Suprapubic skin (tissue), 4 donors: ENCODE data around the gene KCNJ16. TPM values are rescaled to one million over a fixed set of nuclear protein-coding genes. Genes with fewer than 3 reads are reported as not detected.

Experiments
- DNase-seq, 2 donors: peaks; one replicate each; pipeline ENCODE4 v3.0.0-alpha.2; 2019; ENCODE audit warnings: low spot score in 2 of 2
- H3K27ac ChIP-seq: fragments of 200-600 bp; sonication (generic); one replicate; pipeline ENCODE4 v1.5.1; 2019
- H3K27me3 ChIP-seq: fragments of 200-600 bp; sonication (generic); one replicate; pipeline ENCODE4 v1.5.1; 2019
- H3K36me3 ChIP-seq: fragments of 200-600 bp; sonication (generic); one replicate; pipeline ENCODE4 v1.5.1; 2019
- H3K4me1 ChIP-seq: fragments of 200-600 bp; sonication (generic); one replicate; pipeline ENCODE4 v1.5.1; 2019
- H3K4me3 ChIP-seq: fragments of 200-600 bp; sonication (generic); one replicate; pipeline ENCODE4 v1.5.1; 2019; ENCODE audit warnings: mild to moderate bottlenecking
- H3K9me3 ChIP-seq: fragments of 200-600 bp; sonication (generic); one replicate; pipeline ENCODE4 v1.5.1; 2019
- EP300 ChIP-seq: sonication (generic); formaldehyde crosslinking; IDR thresholded peaks from one replicate; pipeline ENCODE4 v1.6.1; 2017; ENCODE audit warnings: antibody characterized with exemption
- POLR2A ChIP-seq, 2 donors: fragments of 450-650 bp; IDR thresholded peaks; one replicate each; pipeline ENCODE4 v1.6.1; 2017; ENCODE audit warnings: antibody characterized with exemption in 2 of 2, mild to moderate bottlenecking in 2 of 2, moderate library complexity in 2 of 2
- POLR2AphosphoS5 ChIP-seq, 3 donors: sonication (generic); formaldehyde crosslinking; IDR thresholded peaks; one replicate each; pipeline ENCODE4 v1.6.1; 2017; ENCODE audit warnings: antibody characterized with exemption in 3 of 3
- WGBS: methylation state at CpG from one replicate; pipeline ENCODE4 v1.1.5; 2018; 5-methylcytosine and 5-hydroxymethylcytosine counted together
- total RNA-seq, 4 donors: library from RNA; depleted of rRNA; stranded (reverse); fragments of >200 nt; gene quantifications; one replicate each; pipeline ENCODE4 v1.1.0, GENCODE V29; 2016
- TF ChIP-seq, protein P1 (sequence below), 2 donors: fragments of 200-600 bp in 1 of 2; fragments of 450-650 bp in 1 of 2; sonication (generic) in 1 of 2; IDR thresholded peaks; one replicate each; pipeline ENCODE4 v1.5.1; 2016 to 2019; ENCODE audit warnings: antibody characterized with exemption in 2 of 2, mild to moderate bottlenecking in 1 of 2, moderate library complexity in 1 of 2

Gene KCNJ16
- total RNA-seq, 4 donors from 2014 or later = not detected

DNA sequence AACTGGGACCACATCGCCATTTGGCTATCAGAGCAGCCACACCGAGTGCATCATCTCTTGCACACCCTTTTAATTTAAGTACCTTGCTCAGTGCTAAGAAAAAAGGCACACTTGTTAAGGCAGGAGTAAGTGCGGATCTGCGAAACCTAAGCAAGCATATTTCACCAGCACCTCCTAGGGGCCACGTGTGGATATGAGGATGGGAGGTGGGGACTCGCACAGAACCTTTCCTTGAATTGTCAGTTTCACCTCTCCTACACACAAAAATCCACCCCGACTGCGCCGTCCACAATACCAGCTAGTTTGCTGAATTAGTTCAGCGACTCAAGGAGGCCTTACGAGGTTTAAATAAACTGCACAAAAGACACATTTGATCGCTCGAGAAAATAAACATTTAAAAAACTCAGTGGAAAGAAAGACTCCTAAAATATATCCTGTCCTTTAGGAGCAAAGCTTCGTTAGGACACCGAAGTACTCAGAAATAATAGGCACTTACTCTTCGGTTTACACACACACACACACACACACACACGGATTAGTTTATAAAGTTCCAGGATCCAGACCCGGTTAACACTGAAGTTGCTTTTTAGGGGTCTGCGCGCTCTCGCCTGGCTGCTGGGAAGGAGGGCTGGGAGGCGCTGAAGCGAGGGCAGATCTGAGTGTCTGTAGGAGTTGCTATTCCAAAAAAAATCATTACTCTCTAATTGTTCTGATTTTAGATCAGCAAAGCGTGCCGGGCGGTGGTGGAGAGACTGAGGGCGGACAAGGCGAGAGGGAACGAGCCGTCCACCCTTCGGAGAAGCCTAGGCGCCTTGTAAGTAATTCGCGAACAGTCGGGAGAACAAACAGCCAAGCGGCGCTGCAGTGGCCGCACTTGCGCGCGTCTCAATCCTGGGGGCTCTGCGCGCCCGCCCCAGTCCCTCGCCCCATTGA, 93.3 kb downstream of the KCNJ16 start:
- Histone ChIP-seq H3K27me3 (peaks cover 8% of the 10 kb centered on the region), H3K4me3 (peak overlapping the region; percentile 73), H3K4me1 (peaks cover 29% of the 10 kb centered on the region), H3K36me3 (no peaks in the 10 kb centered on the region), H3K9me3 (no peaks in the 10 kb centered on the region), H3K27ac (peak overlapping the region; percentile 88)
- TF ChIP-seq EP300 = no peak
- TF ChIP-seq, protein P1, sequence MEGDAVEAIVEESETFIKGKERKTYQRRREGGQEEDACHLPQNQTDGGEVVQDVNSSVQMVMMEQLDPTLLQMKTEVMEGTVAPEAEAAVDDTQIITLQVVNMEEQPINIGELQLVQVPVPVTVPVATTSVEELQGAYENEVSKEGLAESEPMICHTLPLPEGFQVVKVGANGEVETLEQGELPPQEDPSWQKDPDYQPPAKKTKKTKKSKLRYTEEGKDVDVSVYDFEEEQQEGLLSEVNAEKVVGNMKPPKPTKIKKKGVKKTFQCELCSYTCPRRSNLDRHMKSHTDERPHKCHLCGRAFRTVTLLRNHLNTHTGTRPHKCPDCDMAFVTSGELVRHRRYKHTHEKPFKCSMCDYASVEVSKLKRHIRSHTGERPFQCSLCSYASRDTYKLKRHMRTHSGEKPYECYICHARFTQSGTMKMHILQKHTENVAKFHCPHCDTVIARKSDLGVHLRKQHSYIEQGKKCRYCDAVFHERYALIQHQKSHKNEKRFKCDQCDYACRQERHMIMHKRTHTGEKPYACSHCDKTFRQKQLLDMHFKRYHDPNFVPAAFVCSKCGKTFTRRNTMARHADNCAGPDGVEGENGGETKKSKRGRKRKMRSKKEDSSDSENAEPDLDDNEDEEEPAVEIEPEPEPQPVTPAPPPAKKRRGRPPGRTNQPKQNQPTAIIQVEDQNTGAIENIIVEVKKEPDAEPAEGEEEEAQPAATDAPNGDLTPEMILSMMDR (IDR thresholded peaks at IDR 0.05) = peak in 1 of 2 donors; percentile 69
- 2% methylated on average over 32 of the region's 45 CpGs for WGBS
- DNase-seq = peak; percentile 71 to 79

DNA sequence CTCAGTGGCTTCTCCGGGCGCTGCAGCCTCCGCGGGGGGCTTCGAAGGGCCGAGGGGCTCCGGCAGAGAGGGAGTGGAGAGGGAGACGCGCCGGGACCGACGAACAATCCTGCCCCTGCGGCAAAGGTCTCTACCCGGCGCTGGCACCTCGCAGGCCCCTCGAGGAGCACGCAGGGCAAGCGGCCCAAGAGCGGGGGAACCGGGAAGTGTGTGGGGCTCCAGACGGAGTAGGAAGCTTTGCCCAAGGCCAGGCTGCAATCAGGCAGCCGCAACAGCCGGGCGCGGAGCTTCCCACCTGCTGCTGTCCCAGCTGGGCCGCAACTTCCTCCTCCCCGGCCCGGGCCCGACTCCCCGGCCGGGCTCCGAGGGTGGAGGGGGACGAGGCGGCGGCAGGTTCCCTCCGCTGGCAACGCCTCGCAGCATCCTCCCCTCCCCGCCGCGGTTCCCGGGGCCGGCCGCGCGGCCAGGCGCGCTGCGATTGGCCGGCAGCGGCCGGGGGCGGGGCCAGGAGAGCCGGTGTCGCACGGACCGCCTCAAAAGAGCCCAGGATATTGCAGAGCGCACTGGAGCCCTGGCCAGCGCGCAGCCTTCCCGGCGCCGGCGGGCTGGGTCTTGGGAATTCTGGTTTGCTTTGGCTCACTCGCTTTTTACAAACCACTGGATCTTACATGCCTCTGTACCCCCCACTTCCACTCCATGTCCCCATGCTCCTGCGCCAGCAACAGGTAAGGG, 94.1 kb downstream of the KCNJ16 start, which contains the start of gene KCNJ2:
TSS of gene KCNJ2 (plus strand) at position 556 of the 732 bp plus-strand sequence. CDS start 5,508 bp downstream, outside the sequence.
- 2% methylated on average over 9 of the region's 67 CpGs for WGBS
- peak; percentile 84 to 85 for DNase-seq
- H3K27ac ChIP-seq = peak within 1 kb of the TSS; percentile 88
- H3K4me1 ChIP-seq = peaks cover 36% of the 10 kb centered on the region
- H3K9me3 ChIP-seq = no peaks in the 10 kb centered on the region
- H3K36me3 ChIP-seq = no peaks in the 10 kb centered on the region
- peak within 1 kb of the TSS; percentile 73 for H3K4me3 ChIP-seq
- TF ChIP-seq EP300 (no peak), POLR2A (IDR thresholded peaks at IDR 0.05) (peak in 1 of 2 donors; percentile 61), POLR2AphosphoS5 (IDR thresholded peaks at IDR 0.05) (peak in 1 of 3 donors; percentile 18)
- H3K27me3 ChIP-seq = peaks cover 8% of the 10 kb centered on the region

DNA sequence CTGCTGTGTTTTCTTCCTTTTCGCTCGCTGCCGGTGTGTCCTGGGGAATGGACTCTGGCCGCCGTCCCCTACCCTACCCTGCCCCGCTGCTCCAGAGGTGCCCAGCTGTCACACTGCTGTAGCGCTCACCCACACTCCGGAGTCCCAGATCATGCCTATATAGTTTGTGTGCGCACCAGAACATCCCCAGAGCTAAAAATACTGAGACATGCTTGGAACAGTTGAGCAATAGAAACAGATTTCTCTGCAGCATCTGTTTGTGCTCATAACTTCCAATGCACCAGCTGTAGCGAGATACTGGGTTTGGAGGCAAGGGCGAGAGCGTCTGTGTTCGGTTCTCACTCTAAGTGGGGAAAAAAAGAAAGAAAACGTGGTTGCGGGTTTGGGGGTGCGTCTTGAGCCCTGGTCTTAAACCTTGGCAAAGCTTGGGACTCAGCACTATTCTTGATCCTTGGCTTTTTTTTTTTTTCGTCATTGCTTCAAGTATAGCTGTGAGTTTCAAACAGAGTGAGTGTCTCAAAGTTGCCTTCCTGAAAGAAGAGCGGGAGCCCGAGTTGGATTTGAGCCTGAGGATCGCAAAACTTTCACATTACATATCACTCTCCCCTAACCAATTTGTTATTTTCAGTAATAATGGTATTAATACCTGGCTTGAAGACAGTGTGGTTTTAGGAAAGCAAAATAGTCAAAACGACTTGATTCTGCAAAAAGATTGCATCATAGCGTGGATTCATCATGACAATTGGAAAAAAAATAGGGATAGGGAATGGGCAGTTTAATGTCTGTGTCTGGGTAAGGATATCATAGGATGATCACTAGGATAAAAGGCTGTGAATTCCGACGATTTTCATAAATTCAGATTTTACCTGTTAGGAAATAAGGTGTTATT, 94.9 kb downstream of the KCNJ16 start:
- H3K27ac ChIP-seq = peak overlapping the region; percentile 88
- H3K4me3 ChIP-seq = peak overlapping the region; percentile 73
- TF ChIP-seq EP300 (no peak), POLR2A (IDR thresholded peaks at IDR 0.05) (no peak), POLR2AphosphoS5 (IDR thresholded peaks at IDR 0.05) (no peak)
- TF ChIP-seq, protein P1 (IDR thresholded peaks at IDR 0.05) = no peak
- no peak for DNase-seq
- H3K9me3 ChIP-seq = no peaks in the 10 kb centered on the region
- H3K36me3 ChIP-seq = no peaks in the 10 kb centered on the region
- H3K27me3 ChIP-seq = peaks cover 8% of the 10 kb centered on the region
- H3K4me1 ChIP-seq = peaks cover 36% of the 10 kb centered on the region
- 7% methylated on average over 24 of the region's 24 CpGs for WGBS

DNA sequence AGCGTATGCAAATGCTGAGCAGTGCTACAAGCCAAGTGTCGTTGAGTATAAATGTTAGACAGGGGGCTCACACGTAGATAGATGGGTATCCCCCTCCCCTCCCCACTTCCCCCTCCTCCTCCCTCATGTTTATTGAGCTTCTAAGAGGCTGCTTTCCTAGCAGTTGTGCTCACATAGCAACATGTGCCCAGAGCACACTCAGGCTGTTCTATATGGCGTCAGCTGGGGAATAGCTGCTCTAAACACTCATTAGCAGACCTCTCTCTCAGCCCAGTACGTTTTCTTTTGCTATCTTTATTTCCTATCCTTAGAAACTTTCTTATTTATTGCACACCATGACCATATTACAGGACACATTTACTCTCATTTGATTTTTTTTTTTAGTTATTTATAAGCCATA, 96.1 kb downstream of the KCNJ16 start:
- peak overlapping the region; percentile 73 for H3K4me3 ChIP-seq
- no peaks in the 10 kb centered on the region for H3K9me3 ChIP-seq
- H3K27ac ChIP-seq = no peak overlapping the region
- H3K27me3 ChIP-seq = peaks cover 8% of the 10 kb centered on the region
- H3K36me3 ChIP-seq = peaks cover 8% of the 10 kb centered on the region
- DNase-seq = no peak
- TF ChIP-seq, protein P1 (IDR thresholded peaks at IDR 0.05) = no peak
- no peak for TF ChIP-seq POLR2AphosphoS5 (IDR thresholded peaks at IDR 0.05)
- TF ChIP-seq EP300 = no peak
- TF ChIP-seq POLR2A (IDR thresholded peaks at IDR 0.05) = no peak
- 41% methylated on average over 5 of the region's 5 CpGs for WGBS
- peaks cover 36% of the 10 kb centered on the region for H3K4me1 ChIP-seq

DNA sequence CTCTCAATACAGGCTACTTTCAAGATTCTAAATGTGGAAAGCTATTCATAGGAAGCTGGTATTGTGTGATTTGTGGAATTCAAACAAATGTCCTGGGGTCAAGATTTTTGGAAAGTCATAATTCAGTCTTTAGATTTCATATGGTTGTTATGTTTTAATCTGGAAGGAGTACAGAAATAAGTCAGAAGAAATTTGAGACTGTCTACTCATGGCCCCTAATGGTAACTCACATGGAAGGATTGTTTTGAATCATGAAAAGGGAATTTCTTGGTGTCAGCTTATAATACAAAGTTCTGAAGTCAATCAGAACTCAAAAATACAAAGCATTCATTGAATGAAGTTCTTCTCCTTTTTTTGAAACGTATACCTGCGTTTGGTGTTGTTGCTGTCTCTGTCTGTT, 97.4 kb downstream of the KCNJ16 start:
- Histone ChIP-seq H3K4me3 (no peak overlapping the region), H3K36me3 (peaks cover 10% of the 10 kb centered on the region), H3K9me3 (no peaks in the 10 kb centered on the region), H3K27me3 (peaks cover 8% of the 10 kb centered on the region), H3K27ac (no peak overlapping the region), H3K4me1 (peaks cover 36% of the 10 kb centered on the region)
- TF ChIP-seq, protein P1 (IDR thresholded peaks at IDR 0.05) = no peak
- TF ChIP-seq POLR2AphosphoS5 (IDR thresholded peaks at IDR 0.05) (no peak), EP300 (no peak), POLR2A (IDR thresholded peaks at IDR 0.05) (no peak)
- DNase-seq = no peak
- 50% methylated on average over 2 of the region's 2 CpGs for WGBS
